HG02588 (cell line): ENCODE results near the gene GINS2.

Source experiments
- ATAC-seq: cut with Tn5 transposase; IDR thresholded peaks from one replicate; pipeline ENCODE4 v1.9.1; 2021; ENCODE audit warnings: mild to moderate bottlenecking, moderate library complexity; ENCODE audit not compliant: unreplicated experiment

GINS2 gene

DNA sequence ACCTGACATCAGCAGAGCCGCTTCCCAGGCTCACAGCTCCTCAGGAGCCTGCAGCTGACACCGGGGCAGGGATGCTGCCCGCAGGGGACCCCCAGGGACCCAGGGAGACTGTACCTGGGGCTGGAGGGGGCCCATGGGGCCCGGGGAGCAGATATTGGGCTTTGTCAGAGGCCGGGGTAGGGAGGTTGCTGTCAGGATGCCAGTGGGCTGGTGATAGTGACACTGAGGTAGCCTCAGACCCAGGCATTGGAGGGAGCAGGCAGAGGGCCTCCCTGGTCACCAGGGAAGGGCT, 60.5 kb downstream of the GINS2 start:
- no peak for ATAC-seq

- ATAC-seq: no peak
Observed at GRCh38 chr16:85627526-85628264, 61.1 kb downstream of the GINS2 start.

- no peak for ATAC-seq
Observed at GRCh38 chr16:85627089-85627488, 61.7 kb downstream of the GINS2 start.
